Measurements from ENCODE around the gene HNRNPDL.

Gene HNRNPDL

GRCh38 chr4:82381661-82382296 is 48.5 kb downstream of the HNRNPDL start:
- no peak for DNase-seq

- no peak for DNase-seq
These were observed 49.0 kb downstream of the HNRNPDL start for GRCh38 chr4:82381235-82381634.

- DNase-seq: no peak
These were observed 49.4 kb downstream of the HNRNPDL start for GRCh38 chr4:82380831-82381230.

GRCh38 chr4:82380344-82380743 is 49.9 kb downstream of the HNRNPDL start:
- DNase-seq: no peak

- DNase-seq: no peak
These were observed 54.2 kb downstream of the HNRNPDL start for GRCh38 chr4:82376109-82376508.

- peak; percentile 68 to 86 (median 82) for DNase-seq
These were observed 56.2 kb downstream of the HNRNPDL start, which contains the start of gene HNRNPD for GRCh38 chr4:82373816-82374625. Gene HNRNPD, minus strand, starts transcription at chr4:82373991. Its CDS starts 313 bp downstream, at chr4:82373678.

- DNase-seq: peak; percentile 58 to 67 (median 64)
These were observed 56.8 kb downstream of the HNRNPDL start for GRCh38 chr4:82373486-82373815.
